IMR-90 (cell line): ENCODE measurements around the gene ISG20. TPM values are rescaled to one million over a fixed set of nuclear protein-coding genes. Genes with fewer than 3 reads are reported as not detected.

Experiments
- ATAC-seq: fragments of 200-7000 bp; cut with Tn5 transposase; 2 replicates; pipeline ENCODE4 v1.9.1; 2020; ENCODE audit warnings: low read depth, mild to moderate bottlenecking, moderate library complexity
- BruUV-seq: library from RNA; stranded (reverse); fragments of 400-500 nt; replicated peaks from 2 replicates; lab custom pipeline; 2021; lab: Mats Ljungman, UMichigan
- CTCF ChIA-PET: fragments of 300-600 bp; formaldehyde crosslinking; extraction: SDS; loops from one replicate; lab custom pipeline; 2021; ENCODE audit warnings: antibody characterized with exemption; lab: Yijun Ruan, JAX
- POLR2A ChIA-PET: fragments of 300-600 bp; sonication (Branson Sonifier 250); formaldehyde crosslinking; loops from one replicate; lab custom pipeline; 2022; ENCODE audit warnings: antibody characterized with exemption; ENCODE audit not compliant: unreplicated experiment; lab: Charles Lee
- DNase-seq: peaks from one replicate; pipeline ENCODE4 v3.0.0; 2013
- H2AFZ ChIP-seq: replicated peaks from 2 replicates; pipeline ENCODE3; 2013; ENCODE audit warnings: low read length, mild to moderate bottlenecking; ENCODE audit not compliant: poor library complexity
- H2AK5ac ChIP-seq: 2 replicates; pipeline ENCODE4 v1.6.1; 2013; ENCODE audit warnings: low read depth, low read length, inconsistent platforms
- H2AK9ac ChIP-seq: replicated peaks from 2 replicates; pipeline ENCODE3; 2013; ENCODE audit warnings: mild to moderate bottlenecking, low read depth, low read length, moderate library complexity; ENCODE audit not compliant: poor library complexity
- H2BK120ac ChIP-seq: 2 replicates; pipeline ENCODE4 v1.6.1; 2013; ENCODE audit warnings: low read depth, low read length, inconsistent platforms
- H2BK15ac ChIP-seq: 3 replicates; pipeline ENCODE4 v1.6.1; 2013; ENCODE audit warnings: low read depth, low read length, inconsistent platforms
- H2BK20ac ChIP-seq: 2 replicates; pipeline ENCODE4 v1.6.1; 2013; ENCODE audit warnings: low read depth, mild to moderate bottlenecking, inconsistent platforms, low read length, moderate library complexity
- H2BK5ac ChIP-seq: 2 replicates; pipeline ENCODE4 v1.6.1; 2013; ENCODE audit warnings: mild to moderate bottlenecking, low read depth, low read length, inconsistent platforms; ENCODE audit not compliant: poor library complexity, severe bottlenecking
- H3K14ac ChIP-seq: replicated peaks from 2 replicates; pipeline ENCODE4 v1.6.1; 2013; ENCODE audit warnings: low read depth, low read length, inconsistent platforms
- H3K18ac ChIP-seq: 2 replicates; pipeline ENCODE4 v1.6.1; 2013; ENCODE audit warnings: low read depth, low read length, control low read depth
- H3K23ac ChIP-seq: 2 replicates; pipeline ENCODE4 v1.6.1; 2013; ENCODE audit warnings: low read depth, low read length, inconsistent platforms
- H3K27ac ChIP-seq: 2 replicates; pipeline ENCODE4 v1.5.1; 2013; ENCODE audit warnings: mild to moderate bottlenecking, control low read depth, low read length; ENCODE audit not compliant: insufficient read depth
- H3K27me3 ChIP-seq: 2 replicates; pipeline ENCODE4 v1.6.1; 2013; ENCODE audit warnings: low read length; ENCODE audit not compliant: control insufficient read depth, insufficient read depth
- H3K36me3 ChIP-seq: 2 replicates; pipeline ENCODE4 v1.6.1; 2013; ENCODE audit warnings: low read length, mixed read lengths; ENCODE audit not compliant: control insufficient read depth, insufficient read depth
- H3K4ac ChIP-seq: 2 replicates; pipeline ENCODE4 v1.6.1; 2013; ENCODE audit warnings: low read depth, low read length, inconsistent platforms
- H3K4me1 ChIP-seq: 2 replicates; pipeline ENCODE4 v1.6.1; 2013; ENCODE audit warnings: low read length, mixed read lengths; ENCODE audit not compliant: control insufficient read depth, insufficient read depth
- H3K4me2 ChIP-seq: 2 replicates; pipeline ENCODE4 v1.6.1; 2013; ENCODE audit warnings: low read depth, mild to moderate bottlenecking, control low read depth, low read length, moderate library complexity
- H3K4me3 ChIP-seq: 2 replicates; pipeline ENCODE4 v1.5.1; 2013; ENCODE audit warnings: low read depth, mild to moderate bottlenecking, control low read depth, low read length, moderate library complexity; ENCODE audit not compliant: insufficient read depth
- H3K56ac ChIP-seq: 2 replicates; pipeline ENCODE4 v1.6.1; 2013; ENCODE audit warnings: low read length, inconsistent platforms; ENCODE audit not compliant: insufficient read depth; ENCODE audit errors: extremely low read depth
- H3K79me1 ChIP-seq, 2 experiments: 2 replicates each; pipeline ENCODE4 v1.6.1; 2013; ENCODE audit warnings: low read length in 2 of 2, inconsistent platforms in 1 of 2, low read depth in 1 of 2
- H3K9ac ChIP-seq: 2 replicates; pipeline ENCODE4 v1.6.1; 2013; ENCODE audit warnings: low read depth, low read length, control low read depth
- H3K9me1 ChIP-seq: 2 replicates; pipeline ENCODE4 v1.6.1; 2013; ENCODE audit warnings: low read length, inconsistent platforms; ENCODE audit not compliant: insufficient read depth
- H3K9me3 ChIP-seq: 2 replicates; pipeline ENCODE4 v1.6.1; 2013; ENCODE audit warnings: low read length; ENCODE audit not compliant: control insufficient read depth, insufficient read depth
- H4K20me1 ChIP-seq: 2 replicates; pipeline ENCODE4 v1.6.1; 2013; ENCODE audit warnings: low read length, inconsistent platforms; ENCODE audit not compliant: insufficient read depth
- H4K5ac ChIP-seq: 2 replicates; pipeline ENCODE4 v1.6.1; 2013; ENCODE audit warnings: mild to moderate bottlenecking, low read depth, low read length, control low read depth
- H4K8ac ChIP-seq, 2 experiments: 2 replicates each; pipeline ENCODE4 v1.6.1; 2013; ENCODE audit warnings: low read depth in 2 of 2, low read length in 2 of 2, control low read depth in 1 of 2, inconsistent platforms in 1 of 2
- H4K91ac ChIP-seq: 2 replicates; pipeline ENCODE4 v1.6.1; 2013; ENCODE audit warnings: low read depth, low read length, inconsistent platforms; ENCODE audit not compliant: insufficient read depth
- CHD1 ChIP-seq: IDR thresholded peaks from 2 replicates; pipeline ENCODE4 v1.6.1; 2012; ENCODE audit warnings: low read depth, low read length, improper control_type of control experiment
- MXI1 ChIP-seq: IDR thresholded peaks from 2 replicates; pipeline ENCODE4 v1.6.1; 2012; ENCODE audit warnings: low read depth, mild to moderate bottlenecking, low read length, moderate library complexity, borderline replicate concordance
- WGBS, 2 experiments: methylation state at CpG; one replicate each; pipeline versions ENCODE4 v1.1.5 to v1.1.7; 2013; ENCODE audit warnings: missing lambda C conversion rate in 2 of 2; ENCODE audit not compliant: insufficient read length in 1 of 2; ENCODE audit errors: extremely low coverage in 2 of 2; 5-methylcytosine and 5-hydroxymethylcytosine counted together
- dilution Hi-C: fragments of 300-500 bp; cut with HindIII; formaldehyde crosslinking; loops from one replicate; pipeline ENCODE4 v1.14.3; 2018; ENCODE audit warnings: low sequenced_read_pairs; ENCODE audit not compliant: unreplicated experiment
- in situ Hi-C: fragments of 300-500 bp; cut with MboI; formaldehyde crosslinking; loops from 3 replicates; pipeline ENCODE4 v1.14.3; 2019; ENCODE audit warnings: low sequenced_read_pairs, inconsistent platforms, mixed read lengths
- intact Hi-C: fragments of 100-400 bp; cut with micrococcal nuclease; formaldehyde crosslinking; loops from 2 replicates; pipeline ENCODE4 v1.10.0; 2022
- polyA plus RNA-seq, 3 experiments: library from polyadenylated mRNA; depleted of rRNA; stranded (reverse); fragments of >200 nt; gene quantifications; 2 replicates each; pipeline ENCODE4 v1.2.3, GENCODE V29; 2012; ENCODE audit warnings: low replicate concordance in 1 of 3
- total RNA-seq: library from RNA; depleted of rRNA; stranded (reverse); fragments of >200 nt; gene quantifications from 2 replicates; pipeline ENCODE4 v1.2.3, GENCODE V29; 2012

The ISG20 gene
- total and polyA plus RNA-seq, 2 of the 4 experiments (the other 2 are of a cell fraction) = 0.72 to 1.2 TPM

DNA sequence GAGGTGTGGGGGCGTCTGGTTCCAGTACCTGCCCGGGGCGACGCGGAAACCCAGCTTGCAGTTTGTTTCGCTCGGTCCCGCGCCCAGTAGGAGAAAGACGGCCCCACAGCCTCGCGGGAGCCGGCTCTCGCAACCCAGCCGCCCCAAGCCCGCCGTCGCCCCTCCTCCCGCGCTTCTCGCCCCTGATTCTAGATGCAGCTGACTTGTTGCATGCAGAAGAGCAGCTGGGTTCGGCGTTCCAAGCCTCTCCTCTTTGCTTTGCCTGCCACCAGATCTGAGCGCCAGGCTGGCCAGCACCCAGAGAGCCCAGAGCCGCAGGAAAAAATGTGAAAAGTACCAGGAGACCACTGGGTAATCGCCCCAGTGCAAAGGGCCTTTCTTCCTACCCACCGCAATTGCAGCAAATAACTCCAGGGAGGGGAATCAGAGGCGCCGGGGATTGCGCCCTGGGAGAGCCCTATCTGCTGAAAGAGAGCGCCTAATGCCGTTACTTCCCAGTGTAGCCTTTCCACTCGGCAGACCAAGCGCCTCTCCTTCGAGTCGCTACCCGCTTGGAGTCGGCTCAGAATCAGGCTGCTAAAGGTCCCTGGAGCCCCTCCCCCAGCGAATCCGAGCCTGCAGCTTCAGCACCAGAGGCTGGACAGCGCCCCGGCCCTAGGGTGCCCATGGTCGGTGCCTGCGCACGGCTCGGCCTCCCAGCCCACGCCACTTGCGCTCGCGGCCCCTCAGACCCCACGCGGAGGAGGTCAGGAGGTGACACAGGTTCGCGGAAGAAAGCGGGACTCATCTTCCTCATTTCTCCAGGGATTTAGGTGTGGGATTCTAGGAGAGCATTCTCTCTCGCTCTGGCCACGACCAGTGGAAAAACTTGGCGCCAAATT lies 33.4 kb upstream of the ISG20 start:
- Histone ChIP-seq H2AFZ (peak overlapping the region; percentile 54), H4K91ac (no peak overlapping the region), H2BK5ac (no peak overlapping the region), H3K4ac (no peak overlapping the region), H3K18ac (no peak overlapping the region), H3K9ac (no peak overlapping the region), H3K4me2 (no peak overlapping the region), H3K4me3 (no peak overlapping the region), H2BK120ac (no peak overlapping the region), H3K9me3 (no peaks in the 10 kb centered on the region), H2BK15ac (no peak overlapping the region), H2AK5ac (no peak overlapping the region), H3K4me1 (no peaks in the 10 kb centered on the region), H3K56ac (no peak overlapping the region), H3K36me3 (no peaks in the 10 kb centered on the region), H3K79me1 (no peaks in the 10 kb centered on the region), H4K5ac (no peak overlapping the region), H3K27ac (no peak overlapping the region), H4K8ac (no peak overlapping the region), H4K20me1 (no peaks in the 10 kb centered on the region), H2AK9ac (no peak overlapping the region), H3K9me1 (no peaks in the 10 kb centered on the region), H3K23ac (no peak overlapping the region), H3K27me3 (peaks cover 58% of the 10 kb centered on the region), H3K14ac (no peak overlapping the region), H2BK20ac (no peak overlapping the region)
- intact Hi-C loops = no loop called here
- peak; percentile 96 for ATAC-seq
- in situ Hi-C loops = no loop called here
- peak; percentile 29 for DNase-seq
- 7% methylated on average over 24 of the region's 58 CpGs; no CpG with 5 or more reads in 1 of the 2 experiments for WGBS, 2 experiments
- ChIA-PET CTCF (no interaction called here), POLR2A (no interaction called here)
- dilution Hi-C loops = no loop called here
- BruUV-seq = no TSS peak
- TF ChIP-seq MXI1 (peak; percentile 67; the same call in 1 of the 2 replicates), CHD1 (no peak)
